HG02610 (cell line): Measurements from ENCODE around the gene NPHP4.

Experiments used
- ATAC-seq: cut with Tn5 transposase; IDR thresholded peaks from one replicate; pipeline ENCODE4 v1.9.1; 2021; ENCODE audit warnings: mild to moderate bottlenecking, moderate library complexity; ENCODE audit not compliant: unreplicated experiment

Gene NPHP4

DNA sequence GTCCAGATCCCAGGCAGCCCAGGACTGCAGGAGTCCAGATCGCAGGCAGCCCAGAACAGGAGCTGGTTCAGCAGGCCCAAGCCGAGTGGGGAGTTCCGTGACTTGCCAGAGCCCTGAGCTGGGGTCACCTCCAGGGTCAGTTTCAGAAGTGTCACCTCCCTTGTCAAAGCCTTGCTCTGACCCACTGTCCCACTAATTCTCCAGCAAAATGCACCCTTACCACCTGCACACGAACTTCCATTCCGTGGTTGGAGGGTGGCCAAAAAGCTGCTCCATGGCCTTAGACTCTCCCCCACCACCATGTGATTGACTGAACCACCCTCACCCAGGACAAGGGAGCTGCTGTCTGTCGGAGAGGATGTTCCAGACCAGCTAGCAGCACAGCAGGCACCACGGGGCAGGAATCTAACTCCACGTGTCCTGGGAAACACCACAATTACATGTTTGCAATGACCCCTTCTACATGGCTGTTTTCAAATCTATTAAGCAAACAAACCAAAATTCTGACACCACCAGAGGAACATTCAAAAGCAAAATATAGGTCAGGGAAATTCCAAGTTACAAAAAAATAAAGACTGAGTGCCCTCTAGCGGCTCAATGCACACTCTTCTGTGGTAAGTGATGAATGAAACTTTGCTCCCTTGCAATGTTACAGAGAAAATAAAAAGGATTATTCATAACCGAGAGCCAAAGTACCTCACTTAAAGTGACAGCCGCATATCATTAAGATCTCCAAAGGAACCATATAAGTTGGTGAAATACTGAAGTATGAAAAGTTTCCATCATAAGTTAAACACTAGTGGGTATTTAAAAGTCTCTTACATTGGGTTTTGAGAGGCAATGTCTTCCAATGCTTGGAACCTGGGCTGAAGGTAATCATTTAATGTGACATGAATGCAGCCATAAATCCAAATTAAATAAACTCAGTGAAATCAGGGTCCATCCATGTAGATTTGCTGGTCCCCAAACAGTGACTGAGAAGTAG lies 76.3 kb downstream of the NPHP4 start:
- no peak for ATAC-seq

DNA sequence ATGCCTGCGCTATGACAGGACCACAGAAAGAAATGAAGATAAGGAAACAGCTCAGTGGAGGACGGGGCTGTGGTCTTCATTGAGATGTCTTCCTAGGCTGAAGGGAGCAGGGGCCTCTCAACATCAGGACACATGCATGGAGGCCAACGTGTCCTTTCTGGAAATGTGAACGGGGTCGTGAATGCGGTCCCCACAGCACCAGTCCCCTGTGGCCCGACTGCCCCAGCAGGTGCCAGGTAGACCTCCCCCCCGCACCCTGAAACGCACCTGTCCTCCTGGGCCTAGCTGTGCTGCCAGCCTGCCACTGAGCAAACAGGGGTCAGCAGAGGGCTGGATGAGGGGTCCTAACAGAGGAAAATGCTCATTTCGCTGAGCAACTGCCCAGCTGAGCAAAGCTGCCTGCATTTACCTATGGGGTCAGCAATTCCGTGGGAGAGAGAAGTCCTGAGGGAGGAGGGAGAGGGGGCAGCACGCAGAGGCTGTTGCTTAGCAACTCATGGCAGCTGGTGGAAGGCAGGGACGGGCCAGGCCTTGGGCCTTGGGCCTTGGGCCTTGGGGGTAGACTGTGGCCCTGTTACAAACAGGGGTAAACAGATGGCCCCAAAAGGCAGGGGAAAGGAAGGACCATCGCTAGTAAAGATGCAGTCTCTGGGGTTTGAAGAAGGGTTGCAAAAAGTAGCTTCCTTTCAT lies 77.4 kb downstream of the NPHP4 start:
- ATAC-seq = no peak

DNA sequence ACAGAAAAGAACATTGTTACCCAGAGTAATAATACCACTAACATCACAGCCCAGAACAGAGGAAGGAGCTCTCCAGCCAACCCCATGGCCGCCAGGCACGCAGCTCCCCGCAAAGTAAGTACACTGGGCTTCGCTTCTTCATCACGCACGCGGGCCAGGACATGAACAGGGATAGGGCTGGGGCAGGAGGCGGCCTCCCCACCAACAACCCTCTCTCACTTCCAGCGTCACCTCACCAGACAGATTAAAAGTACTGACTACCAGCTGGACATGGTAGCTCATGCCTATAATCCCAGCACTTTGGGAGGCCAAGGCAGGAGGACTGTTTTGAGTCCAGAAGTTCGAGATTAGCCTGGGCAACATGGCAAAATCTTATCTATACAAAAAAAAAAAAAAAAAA lies 78.3 kb downstream of the NPHP4 start:
- ATAC-seq = no peak

DNA sequence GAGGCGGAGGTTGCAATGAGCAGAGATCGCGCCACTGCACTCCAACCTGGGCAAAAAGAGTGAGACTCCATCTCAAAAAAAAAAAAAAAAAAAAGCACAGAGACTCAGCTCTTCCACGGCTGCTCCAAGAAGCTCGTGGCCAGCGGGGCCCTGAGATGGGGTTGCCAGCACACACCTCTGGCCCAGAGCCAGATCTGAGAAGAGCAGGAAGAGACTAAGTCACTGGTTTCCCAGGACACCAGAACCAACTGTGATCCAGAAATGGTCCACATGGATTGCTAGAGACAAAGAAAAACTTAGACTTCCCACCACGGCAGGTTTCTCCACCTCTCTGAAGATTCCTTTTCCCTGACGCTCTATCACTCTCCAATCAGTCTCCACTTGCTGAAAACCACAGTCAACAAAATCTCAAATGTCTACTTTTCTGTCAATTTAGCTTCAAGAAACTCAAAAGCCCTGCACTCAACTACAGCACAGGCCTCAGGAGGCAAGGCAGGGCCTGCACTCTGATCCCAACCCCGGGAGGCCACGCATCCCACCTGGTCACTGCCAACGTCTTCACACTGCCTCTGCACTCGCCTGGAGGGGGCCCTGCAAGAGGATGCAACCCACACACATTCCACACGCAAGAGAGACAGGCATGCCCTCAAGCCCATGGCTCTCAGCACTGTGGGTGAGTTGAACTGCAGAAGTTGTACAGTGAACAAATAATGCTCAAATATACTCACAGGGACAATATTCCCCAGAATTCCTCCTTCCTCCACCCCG lies 79.0 kb downstream of the NPHP4 start:
- ATAC-seq = no peak

DNA sequence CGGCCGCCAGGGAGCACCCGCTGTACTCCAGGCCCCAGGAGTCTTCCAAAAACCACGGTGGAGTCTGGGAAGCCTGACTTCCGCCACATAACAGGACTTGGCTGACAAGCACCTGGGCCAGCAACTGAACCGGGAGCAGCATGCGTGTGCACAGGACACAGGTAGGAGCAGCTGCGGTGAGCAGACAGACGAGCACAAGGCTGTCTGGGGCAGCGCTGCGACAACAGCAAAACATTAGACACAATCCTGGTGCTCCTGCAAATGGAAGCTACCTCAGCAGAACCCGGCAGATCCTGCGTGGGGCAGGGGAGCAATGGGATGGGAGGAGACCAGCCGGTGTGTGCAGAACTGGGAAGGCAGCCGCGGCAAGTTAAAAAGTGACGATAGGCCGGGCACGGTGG lies 80.4 kb downstream of the NPHP4 start:
- no peak for ATAC-seq

DNA sequence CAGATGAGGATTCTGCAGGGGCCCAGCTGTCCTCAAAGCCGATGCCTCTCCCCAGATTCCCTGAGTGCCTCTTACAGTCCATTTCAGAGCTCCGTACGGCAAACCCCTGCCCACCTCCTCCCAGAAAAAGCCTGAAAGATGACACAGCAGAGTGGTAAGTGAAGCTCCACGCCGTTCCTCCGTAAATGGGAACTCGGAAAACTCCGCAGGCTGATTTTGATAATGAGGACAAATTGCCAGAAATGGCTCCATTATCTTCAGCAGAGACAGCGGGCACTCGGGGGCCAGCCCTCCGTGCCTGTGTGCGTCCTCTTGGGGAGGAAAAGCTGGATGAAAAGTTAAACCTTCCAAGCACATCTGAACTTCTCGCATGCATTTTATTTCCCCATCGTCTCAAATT lies 81.1 kb downstream of the NPHP4 start:
- ATAC-seq = no peak

DNA sequence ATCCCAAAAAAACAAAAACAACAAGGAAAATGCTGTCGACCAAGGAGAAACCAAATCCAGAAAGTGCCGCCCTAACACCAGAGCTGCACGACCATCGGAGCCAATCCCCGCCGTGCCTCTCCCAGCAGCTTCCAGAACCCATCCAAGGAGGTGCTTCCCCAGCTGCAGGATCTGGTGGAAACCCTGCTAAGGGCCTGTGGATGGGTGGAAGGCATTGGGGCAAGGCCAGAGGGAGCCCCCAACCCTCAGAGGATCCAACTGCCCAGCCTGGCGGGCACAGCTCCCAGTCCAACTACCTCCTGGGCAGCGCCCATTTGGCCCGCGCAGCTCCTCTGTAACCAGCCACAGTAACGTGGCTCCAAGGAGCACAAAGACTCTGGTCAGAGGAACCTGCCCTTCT lies 81.6 kb downstream of the NPHP4 start:
- ATAC-seq = no peak

DNA sequence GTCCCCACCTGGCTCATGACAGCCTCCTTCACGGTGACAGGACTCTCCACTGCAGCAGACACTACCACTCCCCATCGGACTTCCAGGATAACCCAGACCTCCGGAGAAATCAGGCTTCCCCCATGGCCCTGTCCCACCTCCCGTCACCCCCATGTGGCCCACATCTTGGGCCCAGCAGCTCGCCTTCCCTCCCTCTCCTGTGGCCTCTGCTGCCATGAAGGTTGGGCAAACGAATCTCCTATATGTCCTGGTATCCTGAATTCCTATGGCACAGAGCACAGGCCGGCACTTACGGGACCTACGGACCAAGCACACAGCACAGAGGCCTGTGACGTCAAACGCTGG lies 82.0 kb downstream of the NPHP4 start:
- ATAC-seq = no peak

DNA sequence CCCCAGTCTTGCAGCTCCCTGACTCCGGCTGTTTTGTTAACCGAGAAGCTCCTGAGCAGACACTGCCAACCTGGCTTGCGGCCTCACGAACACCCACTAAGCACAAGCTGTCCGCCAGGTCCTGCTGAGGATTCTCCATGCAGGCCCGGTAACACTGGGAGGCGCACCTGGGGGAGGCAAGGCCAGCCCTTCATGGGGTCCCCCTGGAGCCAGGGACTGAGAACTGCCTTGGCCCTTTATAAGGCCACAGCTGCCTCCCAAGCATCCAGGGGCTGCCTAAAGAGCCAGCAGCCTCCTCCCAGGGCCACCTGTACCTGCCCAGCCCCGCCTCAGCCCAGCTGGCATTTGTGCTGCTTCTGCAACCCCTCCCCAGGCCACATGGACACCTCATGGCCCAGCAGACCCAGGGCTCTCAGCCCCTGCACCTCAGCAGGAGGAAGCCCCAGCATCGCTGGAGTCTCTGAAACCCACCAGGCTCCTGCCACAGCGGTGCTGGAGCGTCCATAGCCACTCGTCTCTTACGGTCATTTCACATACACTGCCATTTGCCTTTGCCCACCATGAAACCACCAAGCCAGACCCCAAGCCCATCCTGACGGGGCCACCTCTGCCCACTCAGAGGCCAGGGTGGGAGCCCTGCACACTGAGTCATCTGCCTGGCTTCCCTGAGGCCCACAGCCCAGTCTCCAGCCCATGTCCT lies 82.5 kb downstream of the NPHP4 start:
- ATAC-seq = no peak

DNA sequence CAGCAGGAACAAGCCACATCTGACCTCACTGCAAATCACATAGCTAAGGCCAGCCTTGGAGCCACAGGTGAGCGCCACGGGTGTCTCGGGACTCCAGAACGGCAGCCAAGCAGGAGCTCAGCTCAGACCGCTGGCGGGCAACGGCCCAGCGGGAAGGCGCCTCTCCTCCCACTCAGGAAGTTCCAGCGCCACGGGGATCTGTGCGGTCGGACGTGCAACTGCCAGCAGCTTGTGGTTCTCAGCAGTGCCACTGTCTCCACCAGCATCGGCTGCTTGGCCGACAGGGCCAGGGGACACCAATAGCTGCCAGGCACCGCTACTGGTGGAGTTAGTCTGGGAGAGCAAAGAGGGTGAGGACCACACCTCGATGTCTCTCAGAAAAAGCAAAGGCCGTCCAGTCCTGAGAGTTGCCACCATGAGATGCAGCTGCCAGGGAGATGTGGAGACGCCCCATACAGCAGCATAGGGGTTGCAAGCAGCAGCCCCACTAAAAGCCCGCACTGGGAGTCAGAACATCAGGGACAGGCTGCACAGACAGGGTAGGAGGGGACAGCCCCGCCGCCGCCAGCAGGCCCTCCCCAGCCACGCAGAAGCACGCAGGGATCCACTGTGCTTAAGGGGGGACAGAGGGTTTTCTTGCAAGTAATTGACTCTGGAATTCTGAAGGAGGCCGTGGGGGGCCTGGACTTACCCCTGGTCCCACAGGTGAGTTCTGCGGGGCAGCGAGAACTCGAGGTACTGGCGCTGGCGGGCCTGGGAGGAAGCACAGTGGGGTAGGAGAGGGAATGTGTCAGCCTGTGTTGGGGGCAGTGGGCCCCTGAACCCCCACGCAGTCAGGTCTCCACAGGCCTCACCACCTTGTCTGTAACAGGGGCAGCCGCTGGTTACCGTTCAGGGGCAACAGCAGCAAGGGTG lies 83.5 kb downstream of the NPHP4 start:
- no peak for ATAC-seq

DNA sequence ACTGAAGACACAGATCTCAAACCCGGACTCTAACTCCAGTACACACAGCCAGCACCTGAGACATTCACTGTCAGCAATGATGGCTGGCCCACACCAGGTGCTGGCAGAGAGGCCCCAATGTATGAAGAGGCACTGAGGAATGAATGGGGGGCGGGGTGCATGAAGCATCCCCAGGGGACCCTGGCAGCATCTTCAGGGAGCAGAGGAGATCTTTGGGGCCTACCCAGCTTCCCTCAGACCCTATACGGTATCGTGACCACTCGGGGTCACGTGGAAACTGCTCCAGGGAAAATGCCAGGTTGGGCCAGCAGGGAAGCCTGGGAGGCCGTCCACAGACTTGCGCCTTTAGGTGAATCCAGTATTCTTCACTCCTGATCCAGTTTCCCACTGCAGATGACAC lies 84.3 kb downstream of the NPHP4 start:
- no peak for ATAC-seq

DNA sequence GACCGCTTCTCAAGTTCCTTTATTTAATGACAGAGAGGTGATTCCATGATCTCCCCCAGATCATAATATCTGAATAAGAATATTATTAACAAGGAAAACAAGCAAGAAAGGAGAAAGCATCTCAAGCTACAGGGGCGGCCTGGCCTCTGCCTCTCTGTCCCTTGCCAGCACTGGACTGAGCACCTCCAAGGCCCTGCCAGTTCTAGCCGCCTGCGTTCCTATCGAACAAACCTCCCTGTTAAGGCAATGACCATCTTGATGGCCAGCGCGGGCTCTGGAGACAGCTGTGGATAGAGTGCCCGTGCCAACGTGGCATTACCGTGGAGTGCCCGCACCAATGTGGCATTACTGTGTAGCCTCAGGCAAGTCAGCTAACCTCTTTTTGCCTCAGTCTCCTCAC lies 84.8 kb downstream of the NPHP4 start:
- no peak for ATAC-seq

DNA sequence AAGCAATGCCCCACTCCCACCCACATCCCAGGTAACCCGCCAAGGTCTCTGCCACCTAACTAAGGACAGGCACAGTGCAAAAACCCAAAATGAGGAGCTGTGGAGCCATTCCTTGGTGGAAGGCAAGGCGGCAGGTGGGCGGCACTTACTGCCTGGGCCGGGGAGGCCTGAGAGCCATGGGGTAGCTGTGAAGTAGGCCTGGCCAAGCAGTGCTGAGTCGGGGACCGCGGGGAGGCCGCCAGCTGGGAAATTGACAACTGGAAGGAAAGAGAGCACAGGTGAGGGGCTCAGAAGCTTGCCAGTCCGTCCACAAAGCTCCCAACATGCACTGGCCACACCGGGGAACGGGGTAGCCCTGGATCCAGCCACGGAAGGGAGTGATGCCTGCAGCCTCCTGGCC lies 85.3 kb downstream of the NPHP4 start:
- ATAC-seq = no peak

DNA sequence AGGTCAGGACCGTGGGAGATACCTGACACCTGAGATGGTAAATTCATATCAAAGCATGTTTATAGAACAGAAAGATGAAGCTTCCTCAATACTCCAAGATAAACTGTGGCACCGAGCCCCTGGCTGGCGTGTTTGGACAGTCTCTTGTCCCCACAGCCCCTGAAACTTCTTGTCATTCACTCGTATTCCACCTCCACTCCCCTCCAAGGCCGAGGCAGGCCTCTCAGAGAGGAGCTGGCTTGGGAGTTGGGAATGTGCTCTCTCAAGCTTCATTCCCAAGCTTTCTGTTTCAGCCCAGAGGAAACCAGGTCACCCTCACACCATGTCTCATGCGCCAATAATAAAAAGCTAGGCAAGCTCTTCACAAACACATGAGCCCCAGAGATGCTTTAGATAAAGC lies 86.1 kb downstream of the NPHP4 start:
- ATAC-seq = no peak

DNA sequence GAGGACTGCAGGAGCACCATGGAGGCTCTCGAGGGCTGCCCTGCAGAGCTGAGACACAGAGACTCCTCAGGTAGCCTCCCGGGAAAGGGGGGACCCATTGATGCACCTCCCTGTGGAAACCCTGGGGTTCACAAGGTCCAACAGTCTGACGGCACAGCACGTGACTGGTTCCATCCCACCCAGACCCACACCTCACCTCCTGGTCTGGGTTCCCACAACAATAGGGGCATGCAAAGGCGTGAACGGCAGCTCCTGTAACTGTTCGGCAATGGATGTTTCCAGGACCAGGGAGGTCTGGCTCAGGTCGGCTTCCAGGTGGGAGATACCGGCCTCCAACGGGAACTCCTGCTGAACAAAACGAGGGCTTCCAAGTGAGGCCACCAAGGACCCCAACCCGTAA lies 86.8 kb downstream of the NPHP4 start:
- ATAC-seq = no peak

DNA sequence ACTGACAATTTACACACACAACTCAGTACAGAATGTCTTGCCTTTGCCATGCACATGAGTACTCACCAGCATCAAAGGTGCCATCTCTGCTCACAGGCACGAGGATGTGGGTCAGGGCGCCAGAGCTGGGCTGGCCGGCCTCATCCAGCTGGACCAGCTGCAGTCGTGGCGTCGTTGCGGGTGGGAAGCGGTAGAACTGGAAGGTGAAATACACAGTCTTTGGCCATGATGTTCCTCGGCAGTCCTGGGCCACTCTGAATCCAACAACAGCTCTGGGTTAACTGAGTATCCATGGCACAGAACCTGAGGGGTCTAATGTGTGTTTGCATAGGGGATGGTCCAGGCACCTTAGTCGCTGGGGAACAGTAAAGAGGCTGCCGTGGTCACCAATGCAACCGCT lies 87.7 kb downstream of the NPHP4 start:
- no peak for ATAC-seq

DNA sequence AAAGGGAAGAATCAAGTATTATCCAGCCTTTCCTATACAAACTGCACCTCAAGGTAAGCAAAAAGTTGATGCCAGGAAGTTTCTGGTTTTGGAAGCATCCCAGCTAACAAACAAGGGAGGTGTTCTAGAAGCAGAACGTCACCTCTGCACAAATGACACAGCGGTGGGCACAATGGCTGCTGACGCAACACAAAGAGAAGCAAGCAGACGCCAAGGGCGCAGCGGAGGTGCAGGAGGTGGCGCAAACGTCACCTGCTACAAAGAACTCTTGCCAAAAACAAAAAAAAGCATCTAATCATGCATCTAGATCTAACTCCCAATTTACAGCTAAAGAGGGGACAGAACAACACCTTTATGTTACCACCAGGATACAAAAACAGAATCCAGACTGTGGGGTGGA lies 88.5 kb downstream of the NPHP4 start:
- ATAC-seq = no peak

DNA sequence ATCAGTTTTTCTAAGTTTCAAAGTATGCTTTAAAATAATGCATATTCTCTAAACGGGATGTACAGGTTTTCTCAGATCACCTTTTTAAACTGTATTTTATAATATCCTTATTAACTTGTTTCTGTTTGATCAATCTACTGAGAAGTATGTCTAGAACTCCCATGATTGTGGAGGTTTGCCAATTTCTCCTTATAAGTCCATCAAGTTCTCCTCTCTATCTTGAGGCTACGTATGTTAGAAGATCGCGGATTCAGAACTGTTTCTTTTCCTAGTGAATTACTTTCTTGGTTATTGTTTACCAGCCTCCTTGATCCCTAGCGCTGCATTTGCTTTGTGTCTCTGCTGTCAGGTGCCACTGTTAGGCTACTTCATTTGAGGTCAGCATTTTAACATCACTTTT lies 89.2 kb downstream of the NPHP4 start:
- no peak for ATAC-seq

DNA sequence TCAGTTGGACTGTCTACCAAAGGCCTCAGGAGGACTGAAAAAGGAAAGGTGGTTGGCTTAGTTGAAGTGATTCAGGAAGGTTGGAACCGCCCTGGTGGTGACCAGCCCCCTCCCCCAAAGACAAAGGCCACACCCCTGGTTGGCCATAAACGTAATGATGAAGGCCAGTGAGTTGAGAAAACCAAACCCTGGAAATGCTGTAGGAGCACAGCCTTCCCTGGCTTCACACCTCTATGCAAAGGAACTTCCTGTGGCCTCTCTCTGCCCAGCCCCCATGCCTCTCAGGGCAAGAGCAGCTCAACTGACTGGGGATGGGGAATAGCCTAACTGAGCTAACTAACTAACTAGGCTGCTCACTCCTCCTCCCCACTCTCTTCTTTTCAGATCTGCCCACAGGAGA lies 90.4 kb downstream of the NPHP4 start:
- no peak for ATAC-seq

DNA sequence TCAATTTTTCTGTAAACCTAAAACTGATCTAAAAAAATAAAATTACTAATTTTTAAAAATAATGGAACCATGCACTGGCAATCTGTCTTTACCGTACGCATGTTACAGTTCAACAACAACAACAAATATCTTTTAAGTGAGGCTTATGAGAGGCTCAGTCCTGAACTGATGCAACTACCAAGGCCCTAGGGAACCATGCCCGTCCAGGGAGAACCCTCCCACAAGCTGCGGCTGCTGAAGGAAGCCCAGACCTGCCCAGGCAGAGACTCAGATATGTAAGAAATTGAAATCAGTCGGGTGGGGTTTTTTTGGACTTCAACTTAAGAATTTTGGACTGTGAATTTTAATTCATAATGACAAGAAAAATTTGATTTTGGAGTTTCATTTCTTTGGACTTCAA lies 91.1 kb downstream of the NPHP4 start:
- no peak for ATAC-seq
